Astrocyte of the spinal cord (primary cell): ENCODE results near the gene MTMR2.

Source experiments
- DNase-seq: peaks from one replicate; pipeline ENCODE4 v3.0.0; 2011; ENCODE audit warnings: low read depth, low spot score
- H3K4me3 ChIP-seq: 2 replicates; pipeline ENCODE4 v1.5.1; 2011; ENCODE audit warnings: low read depth, mild to moderate bottlenecking, low read length, moderate library complexity
- CTCF ChIP-seq: IDR thresholded peaks from 2 replicates; pipeline ENCODE4 v1.5.1; 2012; ENCODE audit warnings: low read depth, mild to moderate bottlenecking, low read length, inconsistent platforms
- in situ Hi-C: cut with HindIII; loops from 2 replicates; pipeline ENCODE4 v1.10.0; 2017; ENCODE audit warnings: low sequenced_read_pairs

MTMR2 gene

DNA sequence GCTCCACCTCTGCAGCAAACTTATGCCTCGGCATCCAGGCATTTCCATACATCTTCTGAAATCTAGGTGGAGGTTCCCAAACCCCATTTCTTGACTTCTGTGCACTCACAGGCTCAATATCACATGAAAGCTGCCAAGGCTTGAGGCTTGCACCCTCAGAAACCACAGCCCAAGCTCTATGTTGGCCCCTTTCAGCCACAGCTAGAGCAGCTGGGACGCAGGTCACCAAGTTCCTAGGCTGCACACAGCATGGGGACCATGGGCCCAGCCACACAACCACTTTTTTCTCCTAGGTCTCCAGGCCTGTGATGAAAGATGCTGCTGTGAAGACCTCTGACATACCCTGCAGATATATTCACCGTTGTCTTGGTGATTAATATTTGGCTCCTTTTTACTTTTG lies 24.7 kb upstream of the MTMR2 start:
- DNase-seq: no peak
- no peak for TF ChIP-seq CTCF
- in situ Hi-C loops: no loop called here
- no peak overlapping the region for H3K4me3 ChIP-seq

- no peak for DNase-seq
- H3K4me3 ChIP-seq: no peak overlapping the region
- in situ Hi-C loops: no loop called here
- TF ChIP-seq CTCF: no peak
These were observed 20.7 kb upstream of the MTMR2 start for GRCh38 chr11:95944623-95945022.

GRCh38 chr11:95943546-95943945 lies 19.6 kb upstream of the MTMR2 start:
- in situ Hi-C loops: no loop called here
- no peak for TF ChIP-seq CTCF
- no peak for DNase-seq

DNA sequence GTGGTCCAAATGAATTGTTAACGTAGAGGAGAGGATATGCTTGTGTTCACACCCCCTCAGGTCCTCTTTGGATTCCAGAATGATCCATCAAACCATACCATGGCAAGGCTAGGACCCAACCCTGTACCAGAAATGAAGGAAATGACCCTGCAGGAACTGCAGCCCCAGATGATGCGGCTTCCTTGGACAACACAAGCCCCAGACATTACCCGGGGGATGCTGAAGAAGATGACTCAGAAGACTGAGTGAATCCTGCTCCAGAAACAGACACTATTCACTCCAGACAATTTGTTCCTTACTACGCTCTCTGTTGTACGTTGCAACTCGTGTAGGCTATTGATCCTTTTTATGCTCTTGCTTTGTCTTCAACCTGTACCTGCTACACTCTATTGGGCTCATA lies 15.2 kb upstream of the MTMR2 start:
- in situ Hi-C loops: no loop called here
- no peak for TF ChIP-seq CTCF
- no peak overlapping the region for H3K4me3 ChIP-seq
- DNase-seq: no peak

More at GRCh38 chr11:95943546-95943945, 19.6 kb upstream of the MTMR2 start:
- no peak overlapping the region for H3K4me3 ChIP-seq

DNA sequence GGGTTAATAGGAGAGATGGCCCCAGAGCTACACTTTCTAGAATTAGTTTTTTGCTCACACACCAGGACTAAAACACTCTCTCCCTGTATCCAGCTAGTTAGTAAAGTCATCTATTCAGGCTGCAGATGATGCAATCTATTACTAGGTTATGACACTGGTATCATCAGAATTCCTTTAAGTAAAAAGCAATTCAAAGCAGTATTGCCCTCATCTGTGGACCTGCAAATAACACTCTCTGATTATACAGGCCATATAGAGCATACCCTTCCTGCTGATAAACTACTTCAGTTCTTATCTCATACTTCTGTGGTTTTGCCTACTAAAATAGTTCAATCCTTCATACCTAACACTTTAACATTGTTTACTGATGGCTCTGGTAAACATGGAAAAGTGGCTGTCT lies 13.5 kb upstream of the MTMR2 start:
- in situ Hi-C loops: no loop called here
- TF ChIP-seq CTCF: no peak
- no peak overlapping the region for H3K4me3 ChIP-seq
- DNase-seq: no peak

GRCh38 chr11:95933594-95933993 lies 9.7 kb upstream of the MTMR2 start:
- DNase-seq: no peak
- in situ Hi-C loops: no loop called here

More at GRCh38 chr11:95933594-95933993, 9.7 kb upstream of the MTMR2 start:
- H3K4me3 ChIP-seq: no peak overlapping the region
- TF ChIP-seq CTCF: no peak
